ENCODE data around the gene CLCN4.

CLCN4 gene

DNA sequence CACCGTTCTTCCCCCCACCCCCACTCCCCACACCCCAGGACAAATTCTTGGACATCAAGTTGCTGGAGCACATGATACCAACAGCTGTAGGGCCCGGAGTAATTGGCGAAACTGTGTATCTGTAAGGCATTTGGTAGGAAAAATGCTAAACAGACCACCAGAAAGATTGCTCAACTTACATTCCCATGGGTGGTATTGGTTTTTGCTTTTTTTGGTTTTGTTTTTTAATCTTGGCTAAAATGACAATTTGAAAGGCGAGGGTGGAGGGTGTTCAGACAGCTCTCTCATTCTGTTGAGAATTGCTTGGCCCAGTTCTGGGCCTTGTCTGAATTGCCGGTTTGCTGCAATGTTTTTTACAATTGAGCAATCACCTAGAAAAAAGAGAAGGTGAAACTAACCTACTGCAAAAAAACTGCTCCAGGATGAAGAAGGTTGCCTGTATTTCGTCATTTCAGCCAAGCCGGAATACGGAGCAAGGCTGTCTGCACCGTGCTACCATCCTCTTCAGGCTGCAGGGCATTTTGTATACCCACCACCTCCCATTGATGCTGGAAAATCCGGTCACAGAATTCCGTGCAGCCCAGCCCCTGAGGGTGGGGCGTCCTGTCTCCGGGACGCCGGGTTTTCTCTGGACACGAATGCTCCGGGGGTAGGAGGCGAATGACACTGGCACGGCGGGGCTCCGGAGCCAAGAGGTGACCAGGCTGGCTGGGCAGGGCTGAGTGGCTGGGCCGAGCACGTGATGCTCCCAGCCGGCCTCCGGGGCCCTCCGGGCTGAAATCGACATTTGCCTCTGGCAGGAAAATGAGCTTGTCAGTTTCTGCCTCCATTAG is at the start of gene CLCN4:
Gene CLCN4 (plus strand): TSS at position 777 of the 833 bp plus-strand sequence. CDS start 28,058 bp downstream, outside the sequence.
- DNase-seq = no peak

DNA sequence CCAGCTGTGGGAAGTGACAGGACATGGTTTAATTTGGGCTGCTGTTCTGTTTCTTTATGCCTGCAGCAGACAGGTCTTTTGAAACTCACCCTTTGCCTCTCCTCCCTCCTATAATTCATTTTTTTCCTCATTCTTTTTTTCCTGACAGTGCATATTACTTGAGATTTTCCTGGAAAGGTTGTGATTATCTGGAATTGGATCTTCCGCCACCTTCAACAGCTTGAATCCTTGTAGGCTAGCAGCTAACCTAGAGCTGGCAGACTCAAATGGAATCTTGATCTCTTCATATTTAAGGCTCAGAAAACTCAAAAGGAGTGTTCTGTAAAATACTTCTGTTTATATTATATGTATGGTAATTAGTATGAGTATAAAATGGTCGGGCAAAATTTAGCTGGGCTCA is 49.3 kb upstream of the CLCN4 start:
- DNase-seq = no peak

DNA sequence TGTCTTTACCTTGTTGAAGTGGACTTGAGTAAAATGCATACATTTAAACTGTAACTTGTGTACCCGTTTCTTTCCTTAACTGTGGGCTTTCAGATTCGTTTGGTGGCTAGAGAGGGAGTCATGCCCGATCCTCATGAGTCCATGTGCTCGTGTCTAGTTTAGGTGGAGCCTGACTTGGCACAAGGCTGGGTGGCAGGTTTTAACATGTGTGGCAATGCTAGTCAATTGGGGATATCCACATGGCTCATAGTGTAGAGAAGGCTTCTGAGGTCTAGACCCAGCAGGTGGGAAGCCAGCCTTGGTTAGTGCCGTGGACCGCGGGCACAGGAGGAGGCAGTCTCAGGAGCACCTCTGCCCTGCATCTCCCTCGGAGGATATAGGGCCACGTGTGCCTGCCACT is 48.5 kb upstream of the CLCN4 start:
- DNase-seq = no peak

DNA sequence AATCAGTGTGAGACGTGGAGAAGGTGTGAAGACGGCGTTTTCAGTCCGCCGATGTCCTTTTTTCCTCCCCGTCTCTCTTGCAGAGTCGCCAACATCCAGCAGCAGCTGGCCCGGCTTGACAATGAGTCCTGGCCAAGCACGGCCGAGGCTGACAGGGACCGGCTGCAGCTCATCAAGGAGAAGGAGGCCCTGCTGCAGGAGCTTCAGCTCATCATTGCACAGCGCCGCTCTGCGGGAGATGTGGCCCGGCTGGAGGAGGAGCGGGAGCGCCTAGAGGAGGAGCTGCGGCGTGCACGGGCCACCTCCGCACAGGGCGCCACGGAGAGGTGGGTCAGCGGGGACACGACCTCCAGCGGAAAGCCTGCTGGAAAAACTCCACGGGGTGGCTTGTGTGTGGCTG is 47.1 kb upstream of the CLCN4 start:
- no peak for DNase-seq

DNA sequence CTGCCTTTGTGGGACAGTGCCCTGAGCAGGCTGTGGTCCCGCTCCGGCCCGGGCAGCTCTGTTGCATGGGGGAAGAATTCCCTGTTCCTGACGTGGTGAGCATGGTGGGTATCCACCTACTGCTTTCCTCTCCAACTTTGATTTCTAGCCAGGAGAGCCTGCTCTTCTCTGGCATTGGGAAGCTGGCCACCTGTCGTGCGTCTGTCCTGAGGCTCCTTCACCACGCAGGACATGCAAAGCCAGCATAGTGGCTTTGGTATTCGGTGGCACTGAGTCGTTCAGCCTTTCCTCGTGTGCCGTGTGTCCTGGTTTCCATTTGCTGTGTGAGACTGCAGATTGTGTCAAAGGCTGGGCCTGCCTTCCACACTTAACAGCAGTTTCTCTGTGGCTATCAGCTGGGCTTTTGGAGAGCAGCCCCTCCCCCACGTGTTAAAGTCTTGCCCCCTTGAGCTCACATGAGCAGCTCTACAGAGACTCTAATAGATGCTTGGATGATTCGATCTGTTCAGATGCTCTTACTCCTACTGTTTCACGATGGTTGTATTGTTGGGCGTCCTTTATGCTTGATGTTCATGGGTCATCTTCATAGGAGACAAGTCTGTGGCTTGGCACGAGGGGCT is 46.3 kb upstream of the CLCN4 start:
- no peak for DNase-seq

DNA sequence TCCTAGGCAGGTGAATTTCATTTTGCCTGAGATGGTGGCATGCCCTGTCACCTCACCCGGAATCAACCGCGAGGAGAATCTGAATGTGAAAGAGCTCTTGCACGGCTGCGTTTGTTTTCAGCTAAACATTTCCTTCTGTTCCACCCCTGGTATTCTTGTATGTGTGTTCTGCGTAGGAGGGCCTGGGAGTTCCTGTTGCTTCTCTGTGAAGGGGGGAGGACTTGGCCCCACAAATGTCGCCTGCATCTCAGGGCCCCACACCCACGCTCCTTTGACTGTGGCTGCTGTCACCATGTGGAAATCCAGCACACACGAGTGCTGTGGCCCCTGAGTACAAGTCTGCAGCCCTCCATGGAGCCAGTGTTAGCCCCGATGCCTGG is 45.8 kb upstream of the CLCN4 start:
- DNase-seq = no peak

DNA sequence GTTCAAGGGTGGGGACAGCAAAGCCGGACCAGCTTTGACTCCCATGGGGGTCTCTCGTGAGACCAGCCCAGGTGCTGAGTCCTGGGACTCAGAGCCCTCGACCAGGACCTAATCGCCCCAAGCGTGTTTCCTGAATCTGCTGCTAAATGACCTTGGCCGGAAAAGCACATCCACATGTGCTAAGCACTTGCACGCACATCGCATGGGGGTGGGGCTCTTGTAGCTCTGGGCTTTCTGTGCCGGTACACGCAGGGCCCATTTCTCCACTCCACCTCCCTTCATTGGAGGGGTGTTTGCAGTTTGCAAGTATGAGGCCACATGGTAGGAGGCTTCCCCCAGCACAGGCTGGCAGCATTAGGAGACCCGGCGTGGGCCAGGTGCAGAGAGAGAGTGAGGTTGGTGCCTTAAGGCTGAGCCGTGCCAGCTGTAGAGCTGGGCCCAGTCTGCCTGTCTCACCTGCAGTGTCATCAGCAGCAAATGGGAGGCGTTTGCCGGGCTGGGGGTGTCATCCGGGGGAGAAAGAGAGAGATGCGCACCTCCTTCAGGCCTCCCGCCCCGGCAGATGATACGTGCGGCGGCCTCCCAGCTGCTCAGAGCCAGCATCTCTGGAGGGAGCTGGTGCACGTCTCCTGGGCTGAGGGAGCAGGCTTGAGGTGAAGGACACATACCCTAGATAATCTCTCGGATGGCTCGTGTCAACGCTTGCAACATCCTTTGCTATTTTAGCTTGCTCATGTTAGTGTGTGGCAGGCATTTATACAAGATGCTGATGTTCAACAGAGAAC is 45.2 kb upstream of the CLCN4 start:
- DNase-seq = no peak

DNA sequence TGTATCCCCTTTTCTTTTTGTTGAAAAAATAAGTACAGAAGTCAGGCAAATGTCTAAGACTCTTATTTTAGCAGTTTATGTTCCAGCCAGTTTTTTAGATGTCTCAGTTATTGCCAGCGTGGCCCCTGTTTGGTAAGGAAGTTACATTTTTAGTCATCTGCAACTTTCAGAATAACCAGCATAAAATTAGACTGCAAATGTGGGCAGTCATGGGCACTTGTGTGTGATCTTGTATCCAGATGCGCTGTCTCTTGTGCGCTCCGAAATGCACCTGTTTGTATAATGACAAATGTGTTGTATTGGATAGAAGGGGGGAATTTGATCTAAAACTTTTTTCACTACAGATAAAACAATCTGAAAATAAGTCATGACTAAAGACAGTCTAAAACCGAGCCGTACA is 44.3 kb upstream of the CLCN4 start:
- no peak for DNase-seq

DNA sequence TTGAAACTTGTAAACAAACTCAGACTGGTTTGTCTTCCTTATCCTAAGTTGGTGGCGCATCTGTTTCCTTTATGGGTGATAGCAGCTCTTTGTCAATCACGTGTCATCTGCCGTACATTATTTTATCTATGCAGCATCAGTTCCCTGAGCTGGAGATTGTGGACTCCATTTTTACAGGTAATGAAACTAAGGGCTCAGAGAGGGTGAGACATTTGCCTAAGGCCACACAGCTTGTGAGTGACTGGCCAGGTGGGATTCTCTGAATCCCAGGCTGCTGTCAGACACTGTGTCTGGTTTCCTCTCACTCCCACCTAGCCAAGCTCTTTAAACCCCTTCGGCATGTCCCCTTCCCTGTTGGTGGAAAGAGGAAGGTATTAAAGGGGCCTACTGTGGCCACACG is 41.7 kb upstream of the CLCN4 start:
- no peak for DNase-seq

DNA sequence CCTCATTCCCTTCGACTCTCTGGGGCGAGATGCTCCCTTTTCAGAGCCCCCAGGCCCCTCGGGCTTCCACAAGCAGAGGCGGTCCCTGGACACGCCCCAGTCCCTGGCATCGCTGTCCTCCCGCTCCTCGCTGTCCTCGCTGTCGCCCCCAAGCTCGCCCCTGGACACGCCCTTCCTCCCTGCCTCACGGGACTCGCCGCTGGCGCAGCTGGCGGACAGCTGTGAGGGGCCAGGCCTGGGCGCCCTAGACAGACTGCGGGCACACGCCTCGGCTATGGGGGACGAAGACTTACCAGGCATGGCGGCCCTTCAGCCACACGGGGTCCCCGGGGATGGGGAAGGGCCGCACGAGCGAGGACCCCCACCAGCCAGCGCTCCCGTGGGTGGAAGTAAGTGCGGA is 39.5 kb upstream of the CLCN4 start:
- no peak for DNase-seq

DNA sequence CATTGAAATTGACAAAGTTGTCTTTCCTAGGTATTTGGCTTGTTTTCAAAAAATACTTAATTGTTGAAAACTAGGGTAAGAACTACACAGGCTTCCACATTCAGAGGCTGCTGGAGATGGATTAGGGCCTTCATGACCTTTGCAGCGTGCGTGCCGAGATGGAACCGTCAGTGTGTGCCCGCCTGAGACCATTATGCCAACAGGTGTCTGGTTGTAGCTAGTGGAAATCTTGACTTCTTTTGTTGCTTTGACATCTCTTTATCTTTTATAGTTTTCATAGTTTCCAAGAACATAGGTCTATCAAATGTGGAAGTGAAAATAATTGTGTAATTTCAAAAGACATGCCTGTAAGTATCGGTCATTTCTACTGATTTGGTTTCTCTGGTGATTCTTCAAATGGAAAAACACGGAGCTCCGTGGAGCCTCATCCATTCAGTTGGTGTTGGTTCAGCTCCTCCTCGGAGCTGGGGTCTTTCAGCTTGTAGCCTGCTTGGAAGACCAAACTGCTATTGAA is 38.9 kb upstream of the CLCN4 start:
- DNase-seq = no peak

DNA sequence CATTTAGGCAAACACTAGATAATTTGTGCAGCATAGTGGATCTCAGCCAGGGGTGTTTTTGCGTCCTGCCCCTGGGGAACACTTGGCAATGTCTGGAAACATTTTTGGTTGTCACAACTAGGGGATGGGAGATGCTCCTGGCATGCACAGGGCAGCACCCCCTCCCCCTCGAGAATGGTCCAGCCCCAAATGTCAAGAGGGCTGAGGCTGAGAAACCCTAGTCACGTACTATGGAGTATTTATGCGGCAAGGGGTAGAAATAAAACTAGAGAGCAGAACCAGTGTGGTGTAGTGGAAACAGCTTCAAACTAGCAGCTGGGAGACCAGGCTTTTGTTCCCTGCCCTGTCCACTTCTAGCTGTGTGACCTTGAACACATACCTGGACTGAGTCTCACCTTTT is 38.2 kb upstream of the CLCN4 start:
- no peak for DNase-seq

DNA sequence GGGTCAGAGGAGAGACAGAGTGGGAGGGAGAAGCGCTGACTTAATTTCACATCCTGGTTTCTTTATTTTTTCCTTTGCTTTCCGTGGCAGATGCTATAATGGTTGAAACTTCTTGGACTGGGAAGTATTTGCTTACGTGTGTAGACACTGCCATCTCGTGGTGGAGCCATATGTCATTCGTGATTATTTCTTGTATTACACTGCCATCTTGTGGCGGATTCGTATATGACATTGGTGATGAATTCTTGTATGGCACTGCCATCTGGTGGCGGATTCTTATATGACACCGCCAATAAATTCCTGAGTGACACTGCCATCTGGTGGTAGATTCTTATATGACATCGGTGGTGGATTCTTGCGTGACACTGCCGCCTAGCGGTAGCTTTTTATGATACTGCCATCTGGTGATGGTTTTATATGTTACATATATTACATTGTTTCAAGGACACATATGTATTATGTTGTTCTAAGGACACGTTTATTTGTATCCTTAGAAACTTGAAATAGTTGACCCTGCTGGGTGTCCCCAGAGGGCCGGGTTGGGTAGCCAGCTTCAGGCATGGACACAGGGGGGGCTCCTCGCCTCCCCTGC is 37.3 kb upstream of the CLCN4 start:
- DNase-seq = peak in 1 of 2 experiments; percentile 26

DNA sequence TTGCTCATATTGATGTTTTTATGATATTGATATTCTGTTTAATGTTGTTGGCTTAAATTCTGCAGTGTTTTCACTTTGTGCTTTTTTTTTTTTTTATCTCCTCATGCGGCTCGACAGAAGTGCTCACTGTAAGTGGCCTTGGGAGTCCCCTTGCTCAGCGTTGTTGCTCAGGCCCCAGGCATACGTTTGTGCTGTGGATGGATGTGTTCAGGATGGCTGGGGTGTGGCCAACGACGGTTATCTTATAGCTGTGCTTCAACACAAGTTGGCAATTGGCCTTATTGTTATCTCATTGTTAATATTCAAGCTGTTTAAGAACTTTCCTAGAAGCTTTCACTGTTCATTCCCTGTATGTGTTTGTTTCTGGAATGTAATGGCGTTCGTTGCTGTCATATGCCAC is 36.4 kb upstream of the CLCN4 start:
- no peak for DNase-seq

DNA sequence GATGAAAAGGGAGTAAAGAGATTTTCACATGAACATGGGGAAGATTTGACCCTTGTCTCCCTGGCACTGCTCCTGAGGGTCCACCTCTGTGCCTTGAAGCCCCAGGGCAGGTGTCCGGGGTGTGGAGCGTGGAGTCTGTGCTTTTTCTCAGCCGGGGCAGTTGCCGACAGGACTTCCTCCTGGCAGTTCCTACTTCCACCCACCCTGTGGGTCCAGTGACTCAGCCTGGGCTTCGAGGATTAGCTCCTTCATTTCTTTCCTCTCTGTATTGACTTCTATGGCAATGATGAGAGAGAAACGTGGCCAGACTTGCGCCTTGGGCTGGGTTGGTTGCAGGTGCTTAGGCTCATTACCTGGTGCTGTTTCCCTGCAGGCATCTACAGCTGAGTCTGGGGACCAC is 35.9 kb upstream of the CLCN4 start:
- DNase-seq = no peak

DNA sequence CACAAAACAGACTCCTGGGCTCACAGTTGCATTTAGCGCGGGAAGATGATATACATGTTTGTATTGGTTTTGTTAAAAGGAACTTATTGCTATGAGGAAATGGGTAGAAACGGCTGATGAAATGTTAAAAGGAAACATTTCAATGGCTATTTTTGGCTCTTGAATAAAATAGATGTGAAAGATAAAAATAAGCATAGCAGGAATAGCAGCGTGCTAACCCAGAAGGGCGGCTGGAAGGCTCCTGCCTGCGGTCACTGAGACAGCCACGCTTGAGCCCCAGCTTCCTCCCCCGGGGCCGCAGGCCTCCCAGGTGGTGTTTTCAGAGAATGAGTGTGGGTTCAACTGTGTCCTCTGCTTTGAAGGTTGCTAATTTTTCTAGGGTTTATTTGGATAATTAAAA is 35.0 kb upstream of the CLCN4 start:
- no peak for DNase-seq

DNA sequence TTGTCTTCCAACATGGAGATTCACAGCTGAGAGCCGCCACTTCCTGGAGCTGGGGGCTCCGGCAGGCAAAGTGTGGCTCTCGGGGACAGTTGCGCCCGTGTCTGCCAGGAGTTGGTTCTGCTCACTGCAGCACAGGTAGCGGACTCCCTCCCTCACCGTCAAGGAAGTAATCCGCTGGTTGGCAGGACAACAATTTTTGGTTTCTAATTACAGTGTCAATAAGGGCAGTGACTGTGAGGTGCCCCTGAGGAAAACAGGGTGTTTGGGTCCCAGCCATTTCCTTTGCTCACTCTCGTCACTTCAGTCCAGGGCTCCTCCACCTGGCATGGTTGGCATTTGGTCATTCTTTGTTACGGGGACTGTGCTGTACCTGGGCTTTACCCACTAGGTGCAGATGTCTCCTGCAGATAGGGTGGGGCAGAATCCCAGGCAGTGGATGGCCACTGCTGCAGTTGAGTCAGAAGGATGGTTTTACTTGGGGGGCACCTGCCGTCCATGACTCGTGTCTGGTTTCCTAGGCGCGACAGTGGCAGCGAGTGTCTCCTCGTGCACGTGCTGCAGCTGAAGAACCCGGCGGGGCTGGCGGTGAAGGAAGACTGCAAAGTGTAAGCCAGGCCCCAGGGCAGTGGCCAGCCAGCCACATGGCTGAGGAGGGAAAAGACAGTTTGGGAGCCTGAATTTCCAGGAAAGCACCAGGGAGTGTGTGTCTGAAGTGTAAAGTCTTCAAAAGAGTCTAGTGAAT is 32.1 kb upstream of the CLCN4 start:
- no peak for DNase-seq

DNA sequence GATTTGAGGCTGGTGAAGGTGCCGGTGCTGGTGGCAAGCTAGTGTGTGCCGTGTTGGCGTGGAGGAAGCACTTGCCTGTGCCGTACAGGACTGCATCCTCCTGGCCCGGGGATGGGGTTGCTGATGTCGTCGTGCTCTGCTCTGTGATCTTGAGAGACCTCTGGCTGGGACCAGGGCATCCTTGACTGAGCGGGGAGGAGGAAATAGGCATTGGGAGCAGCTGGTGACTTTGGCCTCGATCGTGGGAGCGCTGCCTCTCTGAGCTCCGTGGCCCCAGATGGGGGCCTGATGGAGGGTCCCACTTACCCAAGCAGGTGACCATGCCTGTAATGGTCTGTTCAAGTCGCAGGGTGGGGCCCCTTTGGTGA is 31.5 kb upstream of the CLCN4 start:
- DNase-seq = no peak

DNA sequence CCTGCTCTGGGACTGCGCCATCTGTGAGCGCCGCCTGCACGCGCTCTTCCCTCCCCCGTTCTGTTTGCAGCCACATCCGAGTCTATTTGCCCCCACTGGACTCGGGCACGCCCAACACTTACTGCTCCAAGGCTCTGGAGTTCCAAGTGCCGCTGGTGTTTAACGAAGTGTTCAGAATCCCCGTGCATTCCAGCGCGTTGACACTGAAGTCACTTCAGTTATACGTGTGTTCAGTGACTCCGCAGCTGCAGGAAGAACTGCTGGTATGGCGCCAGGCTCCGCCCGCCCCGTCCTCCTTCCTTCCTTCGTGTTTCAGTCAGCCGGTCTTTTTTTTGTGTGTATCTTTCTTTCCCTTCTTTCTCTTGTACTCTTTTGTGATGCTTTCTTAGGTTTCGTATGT is 30.7 kb upstream of the CLCN4 start:
- no peak for DNase-seq

DNA sequence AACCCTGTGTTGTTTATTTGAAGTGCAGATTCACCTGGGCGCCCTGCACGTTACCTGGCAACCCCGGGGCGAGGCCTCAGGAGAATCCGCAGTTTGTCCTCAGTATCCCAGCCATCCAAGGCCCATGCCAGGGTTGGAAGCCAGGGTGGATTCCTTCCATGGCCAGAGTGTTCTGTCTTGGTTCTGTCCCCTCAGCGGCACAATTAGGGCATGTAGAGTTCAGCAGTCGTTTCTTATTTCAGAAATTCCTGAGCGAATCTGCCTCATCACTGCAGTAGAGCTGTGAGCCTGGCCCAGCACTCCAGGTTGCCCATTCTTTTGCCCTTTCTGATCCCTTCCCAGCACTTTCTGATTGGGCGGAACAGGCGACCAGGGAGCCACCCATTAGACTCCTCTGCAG is 29.9 kb upstream of the CLCN4 start:
- DNase-seq = no peak

DNA sequence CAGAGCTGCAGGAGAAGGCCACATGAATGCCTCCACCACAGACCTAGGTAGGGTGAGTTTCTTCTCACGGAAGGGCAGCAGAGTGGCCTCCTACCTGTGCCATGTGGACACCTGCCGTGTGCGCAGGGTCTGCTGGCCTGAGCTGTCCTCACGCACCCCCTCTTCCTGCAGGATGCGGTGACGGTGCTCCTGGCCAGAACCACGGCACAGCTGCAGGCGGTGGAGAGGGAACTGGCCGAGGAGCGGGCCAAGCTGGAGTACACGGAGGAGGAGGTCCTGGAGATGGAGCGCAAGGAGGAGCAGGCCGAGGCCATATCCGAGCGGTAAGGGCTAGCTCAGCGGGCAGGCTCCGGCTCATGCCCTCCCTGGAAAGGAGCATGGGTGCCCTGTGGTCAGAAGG is 28.4 kb upstream of the CLCN4 start:
- DNase-seq = no peak

DNA sequence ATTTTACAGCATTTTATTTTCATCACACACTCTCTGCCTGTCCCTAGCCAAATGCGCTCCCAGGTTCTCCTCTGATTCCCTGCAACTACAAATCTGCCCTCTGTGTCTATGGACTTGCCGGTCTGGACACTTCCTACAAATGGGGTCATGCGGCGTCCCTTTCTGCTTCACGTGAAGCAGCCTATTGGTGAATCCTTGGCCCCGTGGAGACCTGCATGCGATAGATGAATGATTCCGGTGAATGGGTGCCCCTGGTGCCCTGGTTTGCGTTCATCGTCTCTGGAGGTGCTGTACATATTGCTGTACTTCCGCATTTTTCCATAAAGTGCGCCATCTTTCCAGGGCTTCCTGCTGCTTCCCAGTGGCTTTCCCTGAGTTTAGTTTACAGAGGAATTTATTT is 27.5 kb upstream of the CLCN4 start:
- no peak for DNase-seq

DNA sequence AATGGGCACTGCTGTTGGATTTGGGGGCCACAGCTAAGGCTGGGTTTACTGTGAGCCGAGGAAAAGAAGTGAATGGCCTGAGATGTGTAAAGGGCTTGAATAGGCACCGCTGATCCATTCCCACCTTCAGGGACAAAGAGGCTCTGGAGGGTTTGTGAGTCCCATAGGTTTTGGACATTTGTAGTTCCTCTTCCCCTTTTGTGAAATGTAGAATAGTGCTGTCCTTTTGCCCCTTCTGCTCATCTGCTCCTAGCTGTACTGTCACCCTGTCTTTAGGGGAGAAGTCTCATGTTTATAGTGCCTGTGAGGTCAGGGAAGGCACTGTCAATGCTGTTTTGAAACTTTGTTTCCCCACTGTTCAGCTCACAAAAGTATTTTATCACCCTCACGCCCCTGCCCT is 26.4 kb upstream of the CLCN4 start:
- no peak for DNase-seq
